Kidney (tissue), 14 donors: ENCODE measurements around the gene BPIFA2. TPM values are rescaled to one million over a fixed set of nuclear protein-coding genes. Genes with fewer than 3 reads are reported as not detected.

ENCODE experiments used
- DNase-seq, 5 donors: peaks; one replicate each; pipeline ENCODE4 v3.0.0-alpha.2; 2013 to 2020
- FAIRE-seq: peaks from 2 replicates; lab custom pipeline; 2012; peaks lifted over from hg19 to GRCh38; lab: Jason Lieb, UNC
- H3K27ac ChIP-seq, 2 donors: one replicate each; pipeline ENCODE4 v1.7.0; 2013; ENCODE audit warnings: low read depth in 2 of 2, low read length in 2 of 2, inconsistent platforms in 1 of 2
- H3K27me3 ChIP-seq: one replicate; pipeline ENCODE4 v1.7.1; 2013; ENCODE audit warnings: low read length, inconsistent platforms; ENCODE audit not compliant: control insufficient read depth, insufficient read depth
- H3K36me3 ChIP-seq, 3 donors: one replicate each; pipeline versions ENCODE4 v1.7.0 to v1.7.1; 2013; ENCODE audit warnings: low read length in 3 of 3, control low read depth in 1 of 3, inconsistent platforms in 1 of 3; ENCODE audit not compliant: insufficient read depth in 3 of 3, control insufficient read depth in 2 of 3
- H3K4me1 ChIP-seq, 3 donors: one replicate each; pipeline versions ENCODE4 v1.7.0 to v1.7.1; 2013; ENCODE audit warnings: low read length in 3 of 3, inconsistent platforms in 1 of 3, low read depth in 1 of 3; ENCODE audit not compliant: control insufficient read depth in 2 of 3, insufficient read depth in 2 of 3
- H3K4me3 ChIP-seq, 3 donors: one replicate each; pipeline versions ENCODE4 v1.7.0 to v1.8.1; 2013; ENCODE audit warnings: low read length in 3 of 3, control low read depth in 1 of 3, inconsistent platforms in 1 of 3
- H3K9ac ChIP-seq, 3 donors: one replicate each; pipeline versions ENCODE4 v1.7.0 to v1.7.1; 2013; ENCODE audit warnings: low read length in 3 of 3, control low read depth in 1 of 3, inconsistent platforms in 1 of 3
- H3K9me3 ChIP-seq, 3 donors: one replicate each; pipeline versions ENCODE4 v1.7.0 to v1.7.1; 2013; ENCODE audit warnings: low read length in 3 of 3, control low read depth in 1 of 3, inconsistent platforms in 1 of 3; ENCODE audit not compliant: control insufficient read depth in 2 of 3, insufficient read depth in 1 of 3
- intact Hi-C: fragments of 100-400 bp; cut with DNase I; formaldehyde crosslinking; loops from one replicate; pipeline ENCODE4 v1.11.1; 2022
- polyA plus RNA-seq: library from polyadenylated mRNA; stranded (reverse); fragments of 350-450 nt; fragmentation: Illumina TruSeq; extraction: RNeasy Lipid Tissue Mini Kit (QIAGEN cat#74804); gene quantifications from one replicate; pipeline ENCODE4 v1.2.3, GENCODE V29; 2014; ENCODE audit warnings: low read depth, low replicate concordance; ENCODE audit not compliant: insufficient read depth
- total RNA-seq: library from RNA; stranded (reverse); fragmentation: NEBNext Ultra II Directional; extraction: Animal tissue kit (Norgen Biotek cat#: 25700); gene quantifications from one replicate; pipeline ENCODE4 v1.2.1, GENCODE V29; 2021
- TF ChIP-seq, protein P1 (sequence below): IDR thresholded peaks from 3 replicates; pipeline ENCODE4 v1.5.1; 2012; ENCODE audit warnings: mild to moderate bottlenecking, moderate library complexity, borderline replicate concordance; ENCODE audit not compliant: insufficient read depth; ENCODE audit errors: extremely low read depth
- donor health status: control.
- donor health status: control.
- donor health status: control.
- donor health status: control.
- donor health status: control.
- donor health status: DM: yes; HTN: yes; CAD: no.
- donor health status: Normal renal cell carcinoma (clear cell type).

The BPIFA2 gene
- total and polyA plus RNA-seq, 2 donors from 2014 or later, result 0.54 TPM; not detected in 1

DNA sequence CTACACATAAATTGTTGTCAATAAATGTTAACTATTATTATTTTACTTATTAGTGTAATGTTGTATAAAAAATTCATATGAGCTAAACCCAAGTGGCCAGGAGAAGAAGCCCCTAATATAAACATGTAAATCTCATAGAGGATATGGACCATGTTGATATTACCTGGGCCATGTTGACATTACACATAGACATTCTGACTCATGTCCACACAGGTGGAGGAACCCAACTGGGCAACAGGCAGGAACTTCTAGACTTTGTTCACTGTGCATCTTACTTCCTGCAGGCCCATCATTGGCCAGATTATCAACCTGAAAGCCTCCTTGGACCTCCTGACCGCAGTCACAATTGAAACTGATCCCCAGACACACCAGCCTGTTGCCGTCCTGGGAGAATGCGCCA lies 7.2 kb downstream of the BPIFA2 start:
- intact Hi-C loops, result no loop called here
- no peak for DNase-seq
- Histone ChIP-seq H3K9ac (no peak overlapping the region), H3K27ac (no peak overlapping the region), H3K9me3 (no peaks in the 10 kb centered on the region), H3K36me3 (no peaks in the 10 kb centered on the region), H3K4me1 (no peaks in the 10 kb centered on the region), H3K4me3 (no peak overlapping the region), H3K27me3 (no peaks in the 10 kb centered on the region)
- TF ChIP-seq, protein P1, sequence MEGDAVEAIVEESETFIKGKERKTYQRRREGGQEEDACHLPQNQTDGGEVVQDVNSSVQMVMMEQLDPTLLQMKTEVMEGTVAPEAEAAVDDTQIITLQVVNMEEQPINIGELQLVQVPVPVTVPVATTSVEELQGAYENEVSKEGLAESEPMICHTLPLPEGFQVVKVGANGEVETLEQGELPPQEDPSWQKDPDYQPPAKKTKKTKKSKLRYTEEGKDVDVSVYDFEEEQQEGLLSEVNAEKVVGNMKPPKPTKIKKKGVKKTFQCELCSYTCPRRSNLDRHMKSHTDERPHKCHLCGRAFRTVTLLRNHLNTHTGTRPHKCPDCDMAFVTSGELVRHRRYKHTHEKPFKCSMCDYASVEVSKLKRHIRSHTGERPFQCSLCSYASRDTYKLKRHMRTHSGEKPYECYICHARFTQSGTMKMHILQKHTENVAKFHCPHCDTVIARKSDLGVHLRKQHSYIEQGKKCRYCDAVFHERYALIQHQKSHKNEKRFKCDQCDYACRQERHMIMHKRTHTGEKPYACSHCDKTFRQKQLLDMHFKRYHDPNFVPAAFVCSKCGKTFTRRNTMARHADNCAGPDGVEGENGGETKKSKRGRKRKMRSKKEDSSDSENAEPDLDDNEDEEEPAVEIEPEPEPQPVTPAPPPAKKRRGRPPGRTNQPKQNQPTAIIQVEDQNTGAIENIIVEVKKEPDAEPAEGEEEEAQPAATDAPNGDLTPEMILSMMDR, result no peak
- FAIRE-seq, result no peak

DNA sequence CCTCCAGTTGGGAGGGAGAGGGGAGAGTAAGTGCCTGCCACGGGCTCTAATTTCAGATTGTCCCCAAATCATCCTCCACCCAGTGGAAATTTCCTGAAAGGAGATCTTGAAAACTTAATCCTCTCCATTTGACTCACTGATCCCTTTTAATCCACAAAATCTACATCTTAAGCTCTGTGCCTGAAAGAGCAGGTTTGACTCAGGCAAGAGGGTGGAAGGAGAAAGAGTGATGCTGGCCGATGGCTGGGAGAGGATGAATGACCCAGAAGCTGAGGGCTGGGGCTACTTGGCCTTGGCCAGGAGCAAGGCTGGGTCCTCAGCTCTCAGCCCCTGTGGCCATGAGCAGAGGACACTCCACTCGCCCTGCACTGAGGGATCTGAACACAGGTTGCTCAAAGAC lies 8.1 kb downstream of the BPIFA2 start:
- intact Hi-C loops, result no loop called here
- no peak overlapping the region for H3K4me3 ChIP-seq
- TF ChIP-seq, protein P1, result no peak
- H3K4me1 ChIP-seq, result no peaks in the 10 kb centered on the region
- H3K9me3 ChIP-seq, result no peaks in the 10 kb centered on the region
- H3K27me3 ChIP-seq, result no peaks in the 10 kb centered on the region
- H3K36me3 ChIP-seq, result no peaks in the 10 kb centered on the region
- no peak overlapping the region for H3K27ac ChIP-seq
- DNase-seq (no peak), FAIRE-seq (no peak)
- no peak overlapping the region for H3K9ac ChIP-seq

DNA sequence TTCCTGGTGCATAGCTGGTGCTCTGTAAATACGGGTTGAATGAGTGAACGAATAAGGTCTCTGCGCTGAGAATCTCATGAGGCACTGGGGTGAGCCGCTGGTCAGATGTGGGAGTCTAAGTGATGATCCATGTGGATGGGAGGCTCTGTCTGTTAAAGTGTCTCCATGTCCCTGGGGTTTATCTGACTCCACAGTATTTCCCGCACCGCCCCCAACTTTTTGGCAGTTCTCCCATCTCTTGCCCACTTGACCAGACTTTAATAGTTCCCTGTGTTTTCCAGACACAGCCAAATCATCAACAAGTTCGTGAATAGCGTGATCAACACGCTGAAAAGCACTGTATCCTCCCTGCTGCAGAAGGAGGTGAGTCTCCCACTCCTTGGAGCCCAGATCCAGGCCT lies 9.9 kb downstream of the BPIFA2 start:
- no peak overlapping the region for H3K4me3 ChIP-seq
- FAIRE-seq (no peak), DNase-seq (no peak)
- TF ChIP-seq, protein P1, result no peak
- H3K9me3 ChIP-seq, result no peaks in the 10 kb centered on the region
- intact Hi-C loops, result no loop called here
- no peaks in the 10 kb centered on the region for H3K36me3 ChIP-seq
- no peak overlapping the region for H3K27ac ChIP-seq
- H3K9ac ChIP-seq, result no peak overlapping the region
- H3K27me3 ChIP-seq, result no peaks in the 10 kb centered on the region
- no peaks in the 10 kb centered on the region for H3K4me1 ChIP-seq

DNA sequence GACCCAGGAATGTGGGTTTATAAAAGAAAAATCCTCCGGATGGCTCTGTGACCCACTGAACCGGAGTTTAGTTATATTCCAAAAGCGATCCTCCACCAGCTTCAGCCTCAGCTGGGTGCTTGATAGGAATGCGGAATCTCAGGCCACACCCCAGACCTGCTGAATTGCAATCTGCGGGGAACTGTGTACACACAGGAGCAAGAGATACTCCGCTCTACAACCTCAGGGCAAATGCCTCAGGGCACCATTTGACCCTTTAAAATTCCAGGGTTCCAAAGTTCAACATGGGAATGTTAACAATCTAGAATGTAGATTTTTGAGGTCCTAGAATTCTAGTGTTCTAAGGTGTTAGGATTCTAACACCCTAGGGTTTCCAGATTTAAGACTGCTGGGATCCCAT lies 10.8 kb downstream of the BPIFA2 start:
- Histone ChIP-seq H3K36me3 (no peaks in the 10 kb centered on the region), H3K27ac (no peak overlapping the region), H3K9me3 (no peaks in the 10 kb centered on the region), H3K4me3 (no peak overlapping the region), H3K9ac (no peak overlapping the region), H3K27me3 (no peaks in the 10 kb centered on the region), H3K4me1 (no peaks in the 10 kb centered on the region)
- FAIRE-seq (no peak), DNase-seq (peak in 4 of 5 donors; percentile 24 to 59 (median 44))
- TF ChIP-seq, protein P1, result no peak
- intact Hi-C loops, result no loop called here
